Fibroblast of skin of back (primary cell): ENCODE results near the gene CALHM3. TPM values are rescaled to one million over a fixed set of nuclear protein-coding genes. Genes with fewer than 3 reads are reported as not detected.
"Not testable (repeated sequence)": the region's sequence is repeated elsewhere in the genome, so short reads cannot be mapped to it uniquely, and the experiment has no call there.

Experiments used
- DNase-seq: peaks from one replicate; pipeline ENCODE4 v3.0.0-alpha.2; 2013
- polyA plus RNA-seq, 2 experiments: library from polyadenylated mRNA; unstranded; fragments of 120-200 nt; gene quantifications; one replicate each; pipeline ENCODE4 v1.2.1, GENCODE V29; 2013; ENCODE audit not compliant: insufficient read length in 2 of 2

Gene CALHM3, protein sequence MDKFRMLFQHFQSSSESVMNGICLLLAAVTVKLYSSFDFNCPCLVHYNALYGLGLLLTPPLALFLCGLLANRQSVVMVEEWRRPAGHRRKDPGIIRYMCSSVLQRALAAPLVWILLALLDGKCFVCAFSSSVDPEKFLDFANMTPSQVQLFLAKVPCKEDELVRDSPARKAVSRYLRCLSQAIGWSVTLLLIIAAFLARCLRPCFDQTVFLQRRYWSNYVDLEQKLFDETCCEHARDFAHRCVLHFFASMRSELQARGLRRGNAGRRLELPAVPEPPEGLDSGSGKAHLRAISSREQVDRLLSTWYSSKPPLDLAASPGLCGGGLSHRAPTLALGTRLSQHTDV
- not detected for polyA plus RNA-seq (2013, experiment 1 of 2; ENCODE audit: insufficient read length)
- not detected for polyA plus RNA-seq (2013, experiment 2 of 2; ENCODE audit: insufficient read length)

DNA sequence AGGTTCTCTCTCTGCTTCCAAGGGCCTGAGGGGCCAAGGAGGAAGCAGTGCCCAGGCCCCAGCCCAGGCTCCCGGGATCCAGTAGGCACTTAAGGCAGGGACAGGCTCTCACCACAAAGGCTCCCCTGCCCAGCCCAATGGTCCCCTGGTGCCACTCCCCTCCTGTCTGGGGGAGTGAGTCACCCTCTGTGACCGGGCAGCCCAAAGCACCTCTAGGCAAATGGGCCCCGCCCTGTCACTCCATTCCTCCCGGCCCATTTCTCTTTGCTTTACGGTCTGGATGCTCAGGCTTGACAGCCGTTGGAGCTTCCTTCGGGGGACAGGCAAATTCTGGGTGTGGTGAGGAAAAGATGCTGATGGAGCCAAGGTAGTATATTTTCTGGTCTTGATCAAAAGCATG, at the start of gene CALHM3:
TSS of gene CALHM3 (minus strand) at position 106 of the 400 bp plus-strand sequence. CDS start 208 bp downstream, outside the sequence.
- peak; percentile 22 for DNase-seq

DNA sequence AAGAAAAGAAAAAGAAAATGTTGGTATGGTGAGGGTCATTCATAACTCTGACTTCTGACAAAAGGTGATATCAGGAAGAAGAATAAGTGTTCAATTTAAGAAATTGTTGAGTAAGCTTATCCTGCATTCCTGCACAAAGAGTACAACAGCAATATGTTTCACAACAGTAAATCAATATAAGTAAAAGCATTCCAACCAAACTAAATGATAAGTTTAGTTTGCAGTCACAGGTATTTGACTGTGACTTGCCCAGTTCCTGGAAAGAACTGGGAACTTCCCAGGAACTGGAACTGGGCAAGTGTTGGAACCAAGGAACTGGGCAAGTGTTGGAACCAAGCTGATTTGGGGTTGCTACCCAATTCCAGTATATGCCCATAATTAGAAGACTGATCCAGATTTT, 49.5 kb upstream of the CALHM3 start:
- no peak for DNase-seq

DNA sequence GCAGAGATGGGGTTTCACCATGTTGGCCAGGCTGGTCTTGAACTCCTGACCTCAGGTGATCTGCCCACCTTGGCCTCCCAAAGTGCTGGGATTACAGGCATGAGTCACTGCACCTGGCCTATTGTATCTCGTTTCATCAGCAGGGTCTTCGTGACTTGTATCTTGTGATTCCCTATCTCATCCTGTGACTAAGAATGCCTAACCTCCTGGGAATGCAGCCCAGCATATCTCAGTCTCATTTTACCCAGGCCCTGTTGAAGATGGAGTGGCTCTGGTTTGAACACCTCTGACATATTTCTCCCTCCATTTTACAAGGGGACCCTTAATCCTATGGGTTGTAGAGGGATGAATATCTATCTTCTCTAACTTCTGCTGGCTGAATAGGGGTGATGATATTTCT, 48.4 kb upstream of the CALHM3 start:
- peak; percentile 26 for DNase-seq

DNA sequence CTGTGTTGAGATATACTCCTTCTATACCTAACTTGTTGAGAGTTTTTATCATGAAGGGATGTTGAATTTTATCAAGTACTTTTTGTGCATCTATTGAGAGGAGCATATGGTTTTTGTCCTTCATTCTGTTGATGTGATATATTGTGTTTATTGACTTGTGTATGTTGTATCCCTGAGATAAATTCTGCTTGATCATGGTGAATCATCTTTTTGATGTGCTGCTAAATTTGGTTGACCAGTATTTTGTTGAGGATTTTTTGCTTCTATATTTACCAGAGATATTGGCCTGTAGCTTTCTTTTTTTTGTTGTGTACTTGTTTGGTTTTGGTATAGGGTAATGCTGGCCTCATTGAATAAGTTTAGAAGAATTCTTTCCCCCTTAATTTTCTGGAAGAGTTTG, 46.9 kb upstream of the CALHM3 start:
- no peak for DNase-seq

DNA sequence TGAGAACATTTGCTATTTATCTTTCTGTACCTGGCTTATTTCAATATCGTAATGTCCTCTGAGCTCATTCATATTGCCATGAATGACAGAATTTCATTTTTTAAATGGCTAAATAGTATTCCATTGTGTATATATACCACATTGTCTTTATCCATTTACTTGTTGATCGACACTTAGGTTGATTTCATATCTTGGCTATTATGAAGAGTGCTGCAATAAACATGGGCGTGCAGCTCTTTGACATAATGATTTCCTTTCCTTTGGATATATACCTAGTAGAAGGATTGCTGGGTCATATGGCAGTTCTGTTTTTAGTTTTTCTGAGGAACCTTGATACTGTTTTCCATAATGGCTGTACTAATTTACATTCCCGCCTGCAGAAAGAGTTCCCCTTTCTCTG, 44.6 kb upstream of the CALHM3 start:
- DNase-seq = no peak

DNA sequence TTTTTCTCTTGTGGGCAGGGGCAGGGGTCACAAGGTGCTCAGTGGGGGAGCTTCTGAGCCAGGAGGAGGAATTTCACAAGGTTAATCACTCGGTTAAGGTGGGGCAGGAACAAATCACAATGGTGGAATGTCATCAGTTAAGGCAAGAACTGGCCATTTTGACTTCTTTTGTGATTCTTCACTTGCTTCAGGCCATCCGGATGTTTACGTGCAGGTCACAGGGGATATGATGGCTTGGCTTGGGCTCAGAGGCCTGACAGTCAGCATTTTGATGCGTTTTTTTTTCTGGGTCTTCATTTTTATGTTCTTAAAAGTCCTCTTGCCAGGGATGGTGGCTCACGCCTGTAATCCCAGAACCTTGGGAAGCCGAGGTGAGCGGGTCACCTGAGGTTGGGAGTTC, 43.0 kb upstream of the CALHM3 start:
- not testable (repeated sequence) for DNase-seq

DNA sequence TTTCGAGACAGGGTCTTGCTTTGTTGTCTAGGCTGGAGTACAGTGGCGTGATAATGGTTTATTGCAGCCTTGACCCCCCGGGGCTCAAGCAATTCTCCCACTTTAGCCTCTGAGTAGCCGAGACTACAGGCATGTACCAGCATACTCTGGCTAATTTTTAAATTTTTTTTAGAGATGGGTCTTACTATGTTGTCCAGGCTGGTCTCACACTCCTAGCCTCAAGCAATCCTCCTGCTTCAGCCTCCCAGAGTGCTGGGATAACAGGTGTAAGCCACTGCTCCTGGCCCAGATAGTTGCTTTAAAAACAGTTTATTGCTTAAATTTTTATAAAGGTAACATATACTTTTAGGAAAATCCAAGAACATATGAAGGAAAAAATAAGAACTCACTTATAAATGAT, 40.8 kb upstream of the CALHM3 start:
- no peak for DNase-seq

DNA sequence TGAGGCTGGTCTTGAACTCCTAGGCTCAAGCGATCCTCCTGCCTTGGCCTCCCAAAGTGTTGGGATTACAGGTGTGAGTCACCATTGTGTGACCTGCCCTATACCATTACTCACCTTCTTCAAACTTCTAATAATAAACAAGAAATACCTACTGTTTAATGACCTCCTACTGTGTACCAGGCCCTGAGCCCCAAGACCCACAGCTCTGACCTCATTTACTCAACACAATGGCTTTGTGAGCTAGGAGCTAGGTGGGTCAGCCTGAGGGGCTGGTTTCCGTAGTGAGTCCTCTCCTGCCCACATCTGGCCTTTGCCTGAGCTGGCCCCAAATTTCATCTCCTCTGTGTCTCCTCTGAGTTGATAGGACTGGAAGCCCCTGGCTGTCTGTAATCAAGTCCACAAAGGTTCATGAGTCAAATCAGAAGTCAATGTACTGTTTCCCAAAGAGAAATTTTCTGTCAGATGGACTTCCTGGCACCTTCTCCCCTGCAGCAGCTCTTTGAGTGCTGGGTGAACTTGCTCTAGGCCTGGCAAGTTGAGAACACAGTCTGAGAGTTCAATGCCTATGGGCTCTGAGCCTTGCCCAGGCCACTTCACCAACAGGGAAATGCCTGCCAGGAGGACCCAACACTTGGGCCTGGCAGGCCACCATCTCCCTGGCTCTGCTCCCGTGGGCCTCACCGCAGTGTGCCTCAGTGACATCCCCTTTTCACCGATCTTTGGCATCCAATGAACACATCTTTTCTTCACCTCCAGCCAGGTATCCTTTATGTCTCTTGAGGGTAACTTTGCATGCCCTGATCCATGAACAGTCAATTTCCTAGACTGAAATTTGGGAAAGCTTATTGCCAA, 38.4 kb upstream of the CALHM3 start:
- no peak for DNase-seq

DNA sequence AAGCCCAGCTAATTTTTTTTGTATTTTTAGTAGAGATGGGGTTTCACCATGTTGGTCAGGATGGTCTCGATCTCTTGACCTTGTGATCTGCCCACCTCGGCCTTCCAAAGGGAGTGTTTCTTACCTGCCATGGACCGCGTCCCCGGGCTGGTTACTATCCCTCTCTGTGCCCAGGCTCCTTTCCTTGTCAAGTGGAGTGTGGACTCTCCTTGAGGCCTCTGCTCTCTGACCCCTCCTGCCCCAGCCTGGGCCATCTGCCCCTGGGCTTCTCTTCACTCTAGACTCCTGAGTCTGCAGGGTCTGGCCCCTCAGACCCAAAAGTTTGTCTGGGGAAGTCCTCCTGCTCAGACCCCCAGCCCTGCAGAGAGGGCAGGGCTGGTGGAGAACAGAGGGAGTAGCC, 35.2 kb upstream of the CALHM3 start:
- no peak for DNase-seq

DNA sequence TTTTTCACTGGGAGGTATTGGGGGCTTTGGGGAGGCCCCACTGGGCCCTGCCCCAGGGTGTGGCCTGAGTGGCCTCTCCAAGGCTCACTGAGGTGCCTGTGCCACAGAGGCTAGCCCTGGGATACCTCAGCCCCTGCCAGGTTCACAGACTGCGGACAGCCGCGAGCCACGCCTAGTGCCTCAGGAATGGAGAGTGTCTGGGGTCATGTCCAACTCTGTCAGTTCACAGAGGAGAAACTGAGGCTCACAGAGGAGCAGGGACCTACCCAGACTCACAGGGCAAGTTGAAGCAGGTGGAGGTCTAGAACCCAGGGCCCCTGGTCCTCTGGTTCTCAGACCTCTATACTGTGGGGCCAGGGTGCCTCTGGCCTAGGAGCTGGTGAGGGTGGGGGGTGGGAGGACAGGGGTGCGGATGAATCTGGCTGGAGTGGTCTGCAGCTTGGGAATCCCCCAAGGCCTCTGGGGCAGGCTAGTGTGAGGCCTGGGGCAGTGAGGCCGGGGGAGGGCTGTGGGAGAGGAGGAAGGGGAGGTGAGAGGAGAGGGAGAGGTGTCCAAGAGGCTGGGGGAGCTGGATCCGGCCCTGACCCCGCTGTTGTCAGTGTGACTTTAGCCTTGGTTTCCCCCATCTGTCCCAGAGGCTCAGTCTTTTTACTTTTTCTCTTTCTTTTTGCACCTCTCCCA, 34.5 kb upstream of the CALHM3 start:
- DNase-seq = no peak

DNA sequence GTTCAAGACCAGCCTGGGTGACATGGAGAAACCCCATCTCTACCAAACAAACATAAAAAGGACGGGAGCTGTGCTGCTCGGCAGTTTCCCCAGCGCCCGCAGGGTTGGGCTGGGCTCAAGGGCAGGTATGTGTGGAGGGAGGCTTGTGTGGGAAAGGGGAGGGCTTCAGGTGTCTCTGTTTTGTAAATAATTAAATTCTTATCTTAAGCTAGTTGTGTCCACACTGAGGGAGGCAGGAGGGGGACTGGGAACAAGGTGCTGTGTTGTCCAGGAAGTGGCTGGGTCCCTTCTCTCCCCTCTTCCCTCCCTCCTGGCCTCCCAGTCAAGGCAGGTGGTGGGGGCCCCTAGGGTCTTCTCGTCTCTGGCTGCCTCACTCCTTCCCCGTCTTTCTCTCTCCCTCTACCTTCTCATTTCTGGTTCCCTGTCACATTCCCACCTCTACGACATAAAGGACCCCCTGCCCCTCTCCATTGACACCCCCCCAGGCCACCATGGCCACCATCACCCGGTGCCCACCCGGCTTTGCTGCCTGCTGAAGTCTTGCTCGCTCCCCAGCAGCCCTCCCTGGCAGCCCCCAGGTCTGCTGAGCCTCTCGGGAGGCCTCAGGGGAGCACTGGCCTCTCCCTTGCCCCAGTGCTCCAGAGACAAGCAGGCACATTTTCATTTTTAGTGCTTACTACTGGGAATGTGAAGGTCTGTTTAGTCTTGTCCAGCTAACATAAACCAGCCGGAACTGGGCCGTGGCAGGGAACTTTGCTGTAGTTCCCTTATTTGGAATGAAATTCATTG, 33.7 kb upstream of the CALHM3 start:
- no peak for DNase-seq

DNA sequence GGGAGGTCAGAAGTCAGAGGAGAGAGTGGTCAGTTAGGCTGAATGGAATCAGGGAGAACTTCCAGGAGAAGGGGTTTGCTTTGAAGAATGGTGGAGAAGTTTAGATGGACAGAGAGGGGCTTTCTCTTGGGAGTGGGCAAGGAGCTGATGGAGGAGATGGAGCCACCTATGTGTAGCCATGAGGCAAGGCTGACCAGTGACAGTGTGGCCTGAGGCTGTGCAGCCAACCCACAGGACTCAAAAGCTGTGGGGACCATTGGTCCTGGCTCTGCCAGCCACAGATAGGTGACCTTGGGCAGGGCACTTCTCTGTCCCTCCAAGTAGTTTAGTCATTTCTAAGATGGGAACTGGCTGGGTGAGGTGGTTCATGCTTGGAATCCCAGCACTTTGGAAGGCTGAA, 33.1 kb upstream of the CALHM3 start:
- DNase-seq = no peak

DNA sequence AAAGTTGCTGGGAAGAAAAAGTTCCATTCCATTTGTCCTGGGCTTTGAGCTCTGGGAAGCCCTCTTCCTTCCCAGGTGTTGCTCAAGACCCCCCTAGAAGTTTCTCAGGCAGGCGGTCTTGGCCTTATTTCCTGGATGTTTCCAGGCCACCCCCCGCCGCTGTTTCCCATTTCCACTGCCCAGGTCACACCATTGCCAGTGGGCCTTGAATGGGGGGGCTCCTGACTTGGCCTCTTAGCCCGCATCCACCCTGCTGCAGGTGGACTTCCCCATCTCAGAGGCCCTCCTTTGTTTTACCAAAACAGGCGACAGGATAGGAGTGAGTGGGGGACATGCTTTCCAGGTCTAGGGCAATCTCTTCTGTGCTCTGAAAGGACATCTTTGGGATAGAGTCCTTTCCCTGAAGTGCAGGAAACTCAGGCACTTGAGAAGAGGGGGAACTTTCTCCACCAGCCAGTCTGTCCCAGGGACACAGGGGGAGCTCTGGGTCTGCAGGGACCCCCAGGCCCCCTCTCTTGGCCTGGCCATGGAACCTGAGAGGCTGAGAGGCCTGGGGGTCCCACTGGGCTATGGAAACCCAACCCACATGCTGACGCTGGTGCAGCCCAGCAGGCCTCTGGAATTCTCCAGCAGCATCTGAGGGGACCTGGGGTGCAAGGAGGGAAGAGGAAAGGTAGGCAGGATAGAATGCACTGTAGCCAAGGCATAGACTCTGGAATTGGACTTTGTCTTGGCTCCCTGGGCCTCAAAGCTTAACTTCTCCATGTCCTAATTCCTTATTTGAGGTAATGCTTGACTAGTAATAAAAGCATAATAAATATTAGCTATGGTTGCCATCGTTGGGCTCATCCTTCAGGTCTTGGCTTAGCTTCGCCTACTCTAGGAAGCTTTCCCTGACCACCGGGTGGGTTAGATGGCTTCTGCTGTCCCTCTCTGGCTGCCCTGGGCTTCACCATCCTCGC, 32.0 kb upstream of the CALHM3 start:
- DNase-seq = no peak

DNA sequence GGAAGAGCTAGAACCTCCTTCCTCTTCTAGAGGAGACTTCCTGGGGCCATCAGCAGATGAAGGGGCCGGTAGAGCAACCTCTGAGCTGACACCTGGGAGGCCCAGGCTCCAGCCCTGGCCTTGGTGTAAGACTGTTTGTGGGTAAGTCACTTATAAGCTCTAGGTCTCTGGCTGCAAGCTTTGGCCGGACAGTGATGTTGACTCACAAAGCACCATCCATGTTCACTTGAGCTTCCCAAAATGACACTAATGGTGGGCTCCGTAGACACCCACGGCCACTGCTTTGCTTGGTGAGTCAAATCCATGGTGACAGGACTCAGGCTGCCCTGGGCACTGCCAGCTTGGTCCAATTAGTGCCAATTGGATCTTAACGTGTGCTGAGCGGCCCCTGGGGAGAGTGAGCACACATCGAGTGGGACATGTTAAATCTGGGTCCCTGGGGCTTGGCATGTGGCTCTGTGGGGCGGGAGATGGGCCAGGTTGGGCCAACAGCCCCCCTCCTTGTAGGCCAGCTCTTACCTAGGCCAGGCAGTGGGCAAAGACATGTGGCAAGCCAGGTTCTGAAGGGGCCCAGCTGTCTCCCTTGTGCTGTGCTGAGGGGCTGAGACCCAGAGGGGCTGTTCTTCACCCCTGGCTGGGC, 31.1 kb upstream of the CALHM3 start:
- DNase-seq = no peak

DNA sequence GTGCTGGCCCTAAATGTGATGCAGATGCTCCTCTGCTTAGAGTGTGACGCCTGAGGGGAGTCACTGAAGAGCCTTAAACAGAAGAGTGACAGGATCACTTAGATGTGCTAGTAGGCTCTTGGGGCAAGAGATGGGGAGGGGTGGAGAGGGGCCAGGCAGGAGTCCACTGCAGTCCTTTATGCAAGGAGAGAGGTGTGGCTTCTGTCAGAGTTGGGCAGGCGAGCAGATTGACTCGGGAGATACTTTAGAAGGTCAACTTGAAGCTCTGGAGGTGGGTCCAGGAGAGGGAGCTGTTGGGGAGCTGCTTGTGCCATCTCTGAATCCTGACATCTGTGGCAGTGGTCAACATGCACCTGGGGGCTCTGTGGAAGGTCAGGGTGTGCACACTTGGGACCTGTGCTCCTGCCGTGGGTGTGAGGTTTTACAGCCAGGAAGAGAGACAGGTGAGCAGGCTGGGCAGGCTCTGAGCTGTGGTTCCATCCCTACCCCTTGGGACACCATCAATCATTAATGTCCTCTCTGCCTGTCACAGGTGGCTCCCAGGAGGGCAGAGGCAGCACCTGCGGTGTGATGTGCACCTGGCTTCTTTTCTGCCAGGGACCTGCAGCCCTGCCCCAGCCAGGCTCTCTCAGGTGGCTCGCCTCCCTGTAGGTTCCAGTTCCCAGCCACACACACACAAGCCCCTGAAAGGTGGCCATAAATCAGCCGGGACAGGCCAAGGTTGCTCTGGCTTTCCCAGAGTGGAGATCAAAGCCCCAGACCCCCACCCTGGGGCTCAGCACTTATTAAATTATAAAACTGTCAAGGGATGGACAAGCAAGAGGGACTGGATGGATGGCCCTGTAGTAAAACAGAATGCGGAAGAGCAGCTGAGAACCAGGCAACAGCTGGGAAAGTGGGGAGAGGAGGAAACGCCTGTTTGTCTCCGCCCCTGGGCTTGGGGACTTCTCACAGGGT, 28.5 kb upstream of the CALHM3 start:
- DNase-seq = no peak

DNA sequence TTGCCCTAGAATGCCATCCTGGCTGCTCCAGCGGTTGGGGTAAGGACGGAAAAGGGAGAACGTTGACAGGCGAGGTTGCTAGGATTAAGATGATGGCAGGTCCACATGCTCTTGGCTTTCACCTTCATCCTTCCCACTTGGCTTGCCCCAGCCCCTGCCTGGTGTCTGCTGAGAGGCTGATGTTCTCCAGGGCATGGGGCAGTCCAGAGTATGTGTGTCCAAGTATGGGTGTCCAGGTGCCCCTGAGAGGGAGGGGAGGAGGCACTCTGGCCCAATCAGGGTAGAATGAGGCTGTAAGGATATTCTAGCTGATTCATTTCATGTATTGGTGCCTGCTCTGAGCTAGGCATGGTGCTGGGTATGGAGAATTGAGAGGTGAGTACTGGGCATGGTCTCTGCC, 27.0 kb upstream of the CALHM3 start:
- DNase-seq = no peak

DNA sequence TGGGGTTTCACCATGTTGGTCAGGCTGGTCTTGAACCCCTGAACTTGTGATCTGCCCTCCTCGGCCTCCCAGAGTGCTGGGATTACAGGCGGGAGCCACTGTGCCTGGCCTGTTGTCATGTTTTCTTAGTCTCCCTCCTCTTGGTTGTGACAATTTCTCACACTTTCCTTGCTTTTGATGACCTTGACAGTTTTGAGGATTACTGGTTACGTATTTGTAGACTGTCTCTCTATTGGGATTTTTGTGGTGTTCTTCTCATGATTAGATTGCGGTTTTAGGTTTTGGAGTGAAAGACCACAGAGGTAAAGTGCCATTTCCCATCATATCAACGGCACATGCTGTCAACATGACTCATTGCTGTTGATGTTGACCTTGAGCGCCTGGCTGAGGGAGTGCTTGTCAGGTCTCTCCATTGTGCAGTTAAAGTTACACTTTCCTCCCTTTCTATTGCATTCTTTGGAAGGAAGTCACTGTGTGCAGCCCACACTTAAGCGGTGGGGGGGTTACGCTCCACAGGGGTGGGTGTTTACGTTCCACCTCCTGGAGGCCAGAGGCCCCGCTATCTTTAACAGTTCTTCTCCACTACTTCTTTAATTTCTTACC, 25.2 kb upstream of the CALHM3 start:
- DNase-seq = peak; percentile 93

DNA sequence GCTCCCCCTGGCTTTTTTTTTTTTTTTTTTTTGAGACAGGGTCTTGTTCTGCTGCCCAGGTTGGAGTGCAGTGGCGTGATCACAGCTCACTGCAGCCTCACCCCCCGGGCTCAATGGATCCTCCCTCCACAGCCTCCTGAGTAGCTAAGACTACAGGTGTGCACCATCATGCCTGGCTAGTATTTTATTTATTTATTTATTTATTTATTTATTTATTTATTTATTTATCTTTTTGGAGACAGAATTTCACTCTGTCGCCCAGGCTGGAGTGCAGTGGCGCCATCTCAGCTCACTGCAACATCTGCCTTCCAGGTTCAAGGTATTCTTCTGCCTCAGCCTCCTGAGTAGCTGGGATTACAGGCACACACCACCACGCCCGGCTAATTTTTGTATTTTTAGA, 24.7 kb upstream of the CALHM3 start:
- DNase-seq = not testable (repeated sequence)
